Esophagus muscularis mucosa (tissue), 4 donors: ENCODE measurements around the gene C1QTNF4.

Experiments
- EP300 ChIP-seq: sonication (generic); formaldehyde crosslinking; IDR thresholded peaks from one replicate; pipeline ENCODE4 v1.6.1; 2017; ENCODE audit warnings: antibody characterized with exemption
- POLR2A ChIP-seq: fragments of 450-650 bp; IDR thresholded peaks from one replicate; pipeline ENCODE4 v1.6.1; 2017; ENCODE audit warnings: antibody characterized with exemption, moderate library complexity, mild to moderate bottlenecking, low read depth
- TF ChIP-seq, protein P1 (sequence below), 3 experiments: fragments of 200-600 bp in 2 of 3; fragments of 450-650 bp in 1 of 3; sonication (generic) in 2 of 3; IDR thresholded peaks; one replicate each; pipeline ENCODE4 v1.5.1; 2017 to 2019; ENCODE audit warnings: antibody characterized with exemption in 3 of 3, mild to moderate bottlenecking in 2 of 3, moderate library complexity in 1 of 3

DNA sequence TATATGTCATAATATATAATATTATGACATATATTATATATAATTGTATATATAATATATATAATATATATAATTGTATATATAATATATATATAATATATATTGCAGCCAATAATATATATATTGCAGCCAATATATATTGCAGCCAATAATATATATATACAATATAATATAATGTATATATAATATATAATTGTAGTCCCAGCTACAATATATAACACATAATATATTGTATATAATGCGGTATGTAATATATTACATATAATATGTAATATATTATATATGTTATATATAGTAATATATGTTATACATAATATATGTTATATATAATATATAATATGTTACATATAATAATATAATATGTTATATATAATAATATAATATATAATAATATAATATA is 35.5 kb downstream of the C1QTNF4 start:
- TF ChIP-seq, protein P1, sequence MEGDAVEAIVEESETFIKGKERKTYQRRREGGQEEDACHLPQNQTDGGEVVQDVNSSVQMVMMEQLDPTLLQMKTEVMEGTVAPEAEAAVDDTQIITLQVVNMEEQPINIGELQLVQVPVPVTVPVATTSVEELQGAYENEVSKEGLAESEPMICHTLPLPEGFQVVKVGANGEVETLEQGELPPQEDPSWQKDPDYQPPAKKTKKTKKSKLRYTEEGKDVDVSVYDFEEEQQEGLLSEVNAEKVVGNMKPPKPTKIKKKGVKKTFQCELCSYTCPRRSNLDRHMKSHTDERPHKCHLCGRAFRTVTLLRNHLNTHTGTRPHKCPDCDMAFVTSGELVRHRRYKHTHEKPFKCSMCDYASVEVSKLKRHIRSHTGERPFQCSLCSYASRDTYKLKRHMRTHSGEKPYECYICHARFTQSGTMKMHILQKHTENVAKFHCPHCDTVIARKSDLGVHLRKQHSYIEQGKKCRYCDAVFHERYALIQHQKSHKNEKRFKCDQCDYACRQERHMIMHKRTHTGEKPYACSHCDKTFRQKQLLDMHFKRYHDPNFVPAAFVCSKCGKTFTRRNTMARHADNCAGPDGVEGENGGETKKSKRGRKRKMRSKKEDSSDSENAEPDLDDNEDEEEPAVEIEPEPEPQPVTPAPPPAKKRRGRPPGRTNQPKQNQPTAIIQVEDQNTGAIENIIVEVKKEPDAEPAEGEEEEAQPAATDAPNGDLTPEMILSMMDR (IDR thresholded peaks at IDR 0.05), result no peak
- TF ChIP-seq EP300 (no peak), POLR2A (no peak)
